Erythroblast (primary cell): Measurements from ENCODE around the gene KCNAB2.

Source experiments
- GATA1 ChIP-seq: IDR thresholded peaks from 2 replicates; pipeline ENCODE4 v1.6.1; 2011; ENCODE audit warnings: low read depth, mild to moderate bottlenecking, control low read depth, low read length, moderate library complexity
- POLR2A ChIP-seq: IDR thresholded peaks from 2 replicates; pipeline ENCODE4 v1.6.1; 2011; ENCODE audit warnings: mild to moderate bottlenecking, low read length

GRCh38 chr1:6072774-6073479 is 27.2 kb downstream of the KCNAB2 start:
- TF ChIP-seq POLR2A (no peak), GATA1 (no peak)
